COR-L47 (cell line): Measurements from ENCODE around the gene GFOD1.

Source experiments
- DNase-seq: peaks from one replicate; lab custom pipeline; 2025; lab: John Stamatoyannopoulos, UW

The GFOD1 gene

GRCh38 chr6:13487122-13488014, at the start of gene GFOD1:
Gene GFOD1, minus strand, starts transcription at chr6:13487600. Its CDS starts 710 bp downstream, at chr6:13486890.
- DNase-seq = peak; percentile 83

- DNase-seq = no peak
Measured at GRCh38 chr6:13536796-13537526, 49.6 kb upstream of the GFOD1 start.

- no peak for DNase-seq
Measured at GRCh38 chr6:13535306-13535705, 47.9 kb upstream of the GFOD1 start.

- no peak for DNase-seq
Measured at GRCh38 chr6:13534536-13534935, 47.1 kb upstream of the GFOD1 start.

- no peak for DNase-seq
Measured at GRCh38 chr6:13531956-13532355, 44.6 kb upstream of the GFOD1 start.

GRCh38 chr6:13528777-13529343, 41.5 kb upstream of the GFOD1 start:
- no peak for DNase-seq

GRCh38 chr6:13528232-13528631, 40.8 kb upstream of the GFOD1 start:
- DNase-seq = no peak

- no peak for DNase-seq
Measured at GRCh38 chr6:13527671-13528056, 40.3 kb upstream of the GFOD1 start.

- DNase-seq = peak; percentile 81
Measured at GRCh38 chr6:13526727-13527670, 39.6 kb upstream of the GFOD1 start.

GRCh38 chr6:13526357-13526726, 38.9 kb upstream of the GFOD1 start:
- DNase-seq = no peak

- no peak for DNase-seq
Measured at GRCh38 chr6:13524801-13525508, 37.6 kb upstream of the GFOD1 start.

- no peak for DNase-seq
Measured at GRCh38 chr6:13523826-13524622, 36.6 kb upstream of the GFOD1 start.

GRCh38 chr6:13522656-13523055, 35.3 kb upstream of the GFOD1 start:
- no peak for DNase-seq

GRCh38 chr6:13519839-13520238, 32.4 kb upstream of the GFOD1 start:
- DNase-seq = no peak

- DNase-seq = no peak
Measured at GRCh38 chr6:13517116-13517515, 29.7 kb upstream of the GFOD1 start.

- DNase-seq = no peak
Measured at GRCh38 chr6:13515912-13516311, 28.5 kb upstream of the GFOD1 start.

GRCh38 chr6:13513626-13514502, 26.5 kb upstream of the GFOD1 start:
- no peak for DNase-seq

- no peak for DNase-seq
Measured at GRCh38 chr6:13512900-13513299, 25.5 kb upstream of the GFOD1 start.
